SW 1271 (cell line): ENCODE measurements around the gene PRDM16.

ENCODE experiments used
- DNase-seq, 2 experiments: peaks; one replicate each; lab custom pipeline; 2025; lab: John Stamatoyannopoulos, UW

Gene PRDM16

GRCh38 chr1:3103967-3104677 lies 35.1 kb downstream of the PRDM16 start:
- no peak for DNase-seq

GRCh38 chr1:3105167-3105863 lies 36.3 kb downstream of the PRDM16 start:
- no peak for DNase-seq

GRCh38 chr1:3106216-3106615 lies 37.2 kb downstream of the PRDM16 start:
- DNase-seq = no peak

GRCh38 chr1:3107201-3107600 lies 38.2 kb downstream of the PRDM16 start:
- no peak for DNase-seq

- DNase-seq = no peak
Observed at GRCh38 chr1:3109355-3109754, 40.4 kb downstream of the PRDM16 start.

- DNase-seq = no peak
Observed at GRCh38 chr1:3111348-3112021, 42.5 kb downstream of the PRDM16 start.

- DNase-seq = no peak
Observed at GRCh38 chr1:3112526-3112925, 43.5 kb downstream of the PRDM16 start.

- no peak for DNase-seq
Observed at GRCh38 chr1:3113047-3113740, 44.2 kb downstream of the PRDM16 start.

- no peak for DNase-seq
Observed at GRCh38 chr1:3113741-3114056, 44.7 kb downstream of the PRDM16 start.

GRCh38 chr1:3114131-3114744 lies 45.2 kb downstream of the PRDM16 start:
- DNase-seq = no peak

GRCh38 chr1:3114846-3115245 lies 45.8 kb downstream of the PRDM16 start:
- DNase-seq = no peak

GRCh38 chr1:3115275-3116149 lies 46.5 kb downstream of the PRDM16 start:
- no peak for DNase-seq

GRCh38 chr1:3116150-3116510 lies 47.1 kb downstream of the PRDM16 start:
- DNase-seq = no peak

- no peak for DNase-seq
Observed at GRCh38 chr1:3116560-3116959, 47.6 kb downstream of the PRDM16 start.

- no peak for DNase-seq
Observed at GRCh38 chr1:3117879-3118278, 48.9 kb downstream of the PRDM16 start.

GRCh38 chr1:3119061-3119460 lies 50.1 kb downstream of the PRDM16 start:
- no peak for DNase-seq

GRCh38 chr1:3119725-3120124 lies 50.7 kb downstream of the PRDM16 start:
- no peak for DNase-seq

- DNase-seq = no peak
Observed at GRCh38 chr1:3120140-3120539, 51.1 kb downstream of the PRDM16 start.

GRCh38 chr1:3120994-3121393 lies 52.0 kb downstream of the PRDM16 start:
- no peak for DNase-seq

- no peak for DNase-seq
Observed at GRCh38 chr1:3121401-3122210, 52.6 kb downstream of the PRDM16 start.

- DNase-seq = no peak
Observed at GRCh38 chr1:3122311-3122710, 53.3 kb downstream of the PRDM16 start.
